Neural cell (in vitro differentiated cells): ENCODE measurements around the gene RMP24.

Experiments
- H2AFZ ChIP-seq: fragments of 200-600, 300-800 bp; sonication (generic), shearing (Covaris generic); 2 replicates; pipeline ENCODE4 v1.6.0; 2014; ENCODE audit warnings: low read depth, mild to moderate bottlenecking, antibody characterized with exemption, low read length, moderate library complexity
- H3F3A ChIP-seq: fragments of 200-600 bp; shearing (Covaris generic); 2 replicates; pipeline ENCODE4 v1.6.1; 2016; ENCODE audit warnings: mild to moderate bottlenecking, moderate library complexity, mixed read lengths, antibody characterized with exemption, low read length; ENCODE audit not compliant: insufficient read depth, poor library complexity, severe bottlenecking
- H3K27ac ChIP-seq: fragments of 200-600, 300-800 bp; sonication (generic), shearing (Covaris generic); 2 replicates; pipeline ENCODE4 v1.5.1; 2014; ENCODE audit warnings: mild to moderate bottlenecking, low read length, moderate library complexity
- H3K27me3 ChIP-seq: fragments of 300-800, 200-600 bp; sonication (generic), shearing (Covaris generic); 2 replicates; pipeline ENCODE4 v1.6.0; 2014; ENCODE audit warnings: mild to moderate bottlenecking, low read depth, low read length, moderate library complexity; ENCODE audit not compliant: insufficient read depth
- H3K36me3 ChIP-seq: fragments of 300-800, 200-600 bp; sonication (generic), shearing (Covaris generic); 2 replicates; pipeline ENCODE4 v1.5.1; 2014; ENCODE audit warnings: mild to moderate bottlenecking, antibody characterized with exemption, low read length, moderate library complexity; ENCODE audit not compliant: insufficient read depth
- H3K4me2 ChIP-seq: fragments of 300-800, 200-600 bp; sonication (generic), shearing (Covaris generic); 2 replicates; pipeline ENCODE4 v1.6.0; 2014; ENCODE audit warnings: mild to moderate bottlenecking, low read length
- H3K4me3 ChIP-seq: fragments of 300-800, 200-600 bp; sonication (generic), shearing (Covaris generic); 2 replicates; pipeline ENCODE4 v1.5.1; 2014; ENCODE audit warnings: mild to moderate bottlenecking, low read length, moderate library complexity
- H3K79me2 ChIP-seq: fragments of 200-600 bp; shearing (Covaris generic); replicated peaks from 2 replicates; pipeline ENCODE4 v1.6.0; 2014; ENCODE audit warnings: mild to moderate bottlenecking, low read length, moderate library complexity; ENCODE audit not compliant: insufficient read depth
- H3K9ac ChIP-seq: fragments of 300-800, 200-600 bp; sonication (generic), shearing (Covaris generic); 2 replicates; pipeline ENCODE4 v1.6.1; 2016; ENCODE audit warnings: mild to moderate bottlenecking, low read length, mixed read lengths
- H3K9me2 ChIP-seq: fragments of 200-600 bp; shearing (Covaris generic); 2 replicates; pipeline ENCODE4 v1.6.1; 2016; ENCODE audit warnings: mild to moderate bottlenecking, low read length, mixed read lengths; ENCODE audit not compliant: insufficient read depth
- H3K9me3 ChIP-seq: fragments of 200-600, 300-800 bp; sonication (generic), shearing (Covaris generic); 2 replicates; pipeline ENCODE4 v1.6.1; 2016; ENCODE audit warnings: mild to moderate bottlenecking, mixed run types, low read length, moderate library complexity, mixed read lengths
- H4K20me1 ChIP-seq: fragments of 200-600 bp; shearing (Covaris generic); 2 replicates; pipeline ENCODE4 v1.6.1; 2016; ENCODE audit warnings: mild to moderate bottlenecking, mixed run types; ENCODE audit not compliant: insufficient read depth
- CTCF ChIP-seq: fragments of 450-650 bp; IDR thresholded peaks from 2 replicates; pipeline ENCODE4 v1.5.1; 2014; ENCODE audit warnings: antibody characterized with exemption, mild to moderate bottlenecking, moderate library complexity; ENCODE audit not compliant: poor library complexity, severe bottlenecking
- EP300 ChIP-seq: fragments of 450-650 bp; conservative IDR thresholded peaks from 2 replicates; pipeline ENCODE4 v1.6.1; 2014; ENCODE audit warnings: antibody characterized with exemption, mild to moderate bottlenecking, moderate library complexity; ENCODE audit not compliant: poor library complexity, severe bottlenecking
- EZH2 ChIP-seq: fragments of 200-600, 300-800 bp; shearing (Covaris generic), sonication (generic); IDR thresholded peaks from 2 replicates; pipeline ENCODE4 v1.6.1; 2014; ENCODE audit warnings: antibody characterized with exemption, low read length, borderline replicate concordance, mild to moderate bottlenecking; ENCODE audit not compliant: insufficient read depth, poor library complexity, severe bottlenecking
- MXI1 ChIP-seq: fragments of 450-650 bp; conservative IDR thresholded peaks from 2 replicates; pipeline ENCODE4 v1.6.1; 2014; ENCODE audit warnings: antibody characterized with exemption, mild to moderate bottlenecking; ENCODE audit not compliant: poor library complexity, severe bottlenecking
- POLR2AphosphoS5 ChIP-seq: IDR thresholded peaks from 2 replicates; pipeline ENCODE4 v1.6.1; 2012
- RAD21 ChIP-seq: fragments of 450-650 bp; conservative IDR thresholded peaks from 2 replicates; pipeline ENCODE4 v1.6.1; 2014; ENCODE audit warnings: antibody characterized with exemption, mild to moderate bottlenecking, moderate library complexity
- REST ChIP-seq: IDR thresholded peaks from 2 replicates; pipeline ENCODE4 v1.6.1; 2012; ENCODE audit warnings: borderline replicate concordance
- SMC3 ChIP-seq: fragments of 450-650 bp; conservative IDR thresholded peaks from 2 replicates; pipeline ENCODE4 v1.6.1; 2014; ENCODE audit warnings: antibody characterized with exemption, mild to moderate bottlenecking, moderate library complexity; ENCODE audit not compliant: poor library complexity
- TAF1 ChIP-seq: IDR thresholded peaks from 2 replicates; pipeline ENCODE4 v1.6.1; 2012; ENCODE audit warnings: low read depth

Gene RMP24

GRCh38 chr18:35968278-35968880 is 4.1 kb upstream of the RMP24 start:
- H3K9ac ChIP-seq = no peak overlapping the region
- H3K36me3 ChIP-seq = no peaks in the 10 kb centered on the region
- no peak overlapping the region for H3K4me3 ChIP-seq
- H4K20me1 ChIP-seq = no peaks in the 10 kb centered on the region
- no peak overlapping the region for H2AFZ ChIP-seq
- H3K4me2 ChIP-seq = no peak overlapping the region
- H3K9me2 ChIP-seq = no peaks in the 10 kb centered on the region
- no peaks in the 10 kb centered on the region for H3K27me3 ChIP-seq
- no peaks in the 10 kb centered on the region for H3K9me3 ChIP-seq
- TF ChIP-seq POLR2AphosphoS5 (no peak), EP300 (no peak), RAD21 (no peak), EZH2 (no peak), CTCF (no peak), SMC3 (no peak), REST (no peak), TAF1 (no peak), MXI1 (no peak)
- no peaks in the 10 kb centered on the region for H3F3A ChIP-seq
- peaks cover 7% of the 10 kb centered on the region for H3K79me2 ChIP-seq
- no peak overlapping the region for H3K27ac ChIP-seq

- H3K4me2 ChIP-seq = no peak overlapping the region
- H3K9ac ChIP-seq = no peak overlapping the region
- H3K9me2 ChIP-seq = no peaks in the 10 kb centered on the region
- H3K79me2 ChIP-seq = peaks cover 15% of the 10 kb centered on the region
- no peaks in the 10 kb centered on the region for H3F3A ChIP-seq
- no peaks in the 10 kb centered on the region for H4K20me1 ChIP-seq
- H3K27me3 ChIP-seq = no peaks in the 10 kb centered on the region
- no peak overlapping the region for H3K27ac ChIP-seq
- no peaks in the 10 kb centered on the region for H3K36me3 ChIP-seq
- TF ChIP-seq POLR2AphosphoS5 = no peak
- no peak for TF ChIP-seq SMC3
- TF ChIP-seq CTCF = no peak
- no peak for TF ChIP-seq MXI1
- H3K9me3 ChIP-seq = no peaks in the 10 kb centered on the region
- no peak overlapping the region for H3K4me3 ChIP-seq
- no peak overlapping the region for H2AFZ ChIP-seq
These were observed 2.8 kb upstream of the RMP24 start for GRCh38 chr18:35969676-35970075.
